Measurements from ENCODE around the gene MITD1. TPM values are rescaled to one million over a fixed set of nuclear protein-coding genes. Genes with fewer than 3 reads are reported as not detected.
"Not testable (repeated sequence)": the region's sequence is repeated elsewhere in the genome, so short reads cannot be mapped to it uniquely, and the experiment has no call there.

Gene MITD1
- polyA plus RNA-seq, 1 experiment, result 27.2 TPM

DNA sequence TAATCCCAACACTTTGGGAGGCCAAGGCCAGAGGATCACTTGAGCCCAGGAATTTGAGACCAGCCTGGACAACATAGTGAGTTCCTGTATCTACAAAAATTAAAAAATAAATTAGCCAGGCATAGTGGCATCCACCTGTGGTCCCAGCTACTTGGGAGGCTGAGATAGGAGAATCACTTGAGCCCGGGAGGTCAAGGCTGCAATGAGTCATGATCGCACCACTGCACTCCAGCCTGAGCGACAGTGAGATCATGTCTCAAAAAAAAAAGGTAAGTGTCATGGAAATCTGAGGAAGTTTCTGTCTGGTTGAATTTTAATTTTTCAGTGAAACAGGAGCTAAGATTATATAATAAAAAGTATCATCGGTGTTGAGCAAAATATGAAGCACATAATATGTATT, 41.9 kb downstream of the MITD1 start:
- Histone ChIP-seq H3K27ac (ENCODE audit: low read depth, low read length) (no peak overlapping the region), H3K9me3 (ENCODE audit: control insufficient read depth, insufficient read depth, low read length) (no peaks in the 10 kb centered on the region; the same call in 1 of the 2 replicates), H3K27me3 (ENCODE audit: control insufficient read depth, insufficient read depth, low read length) (peaks cover 5% of the 10 kb centered on the region), H3K4me3 (ENCODE audit: low read depth, low read length) (no peak overlapping the region)
- TF ChIP-seq, protein P1, sequence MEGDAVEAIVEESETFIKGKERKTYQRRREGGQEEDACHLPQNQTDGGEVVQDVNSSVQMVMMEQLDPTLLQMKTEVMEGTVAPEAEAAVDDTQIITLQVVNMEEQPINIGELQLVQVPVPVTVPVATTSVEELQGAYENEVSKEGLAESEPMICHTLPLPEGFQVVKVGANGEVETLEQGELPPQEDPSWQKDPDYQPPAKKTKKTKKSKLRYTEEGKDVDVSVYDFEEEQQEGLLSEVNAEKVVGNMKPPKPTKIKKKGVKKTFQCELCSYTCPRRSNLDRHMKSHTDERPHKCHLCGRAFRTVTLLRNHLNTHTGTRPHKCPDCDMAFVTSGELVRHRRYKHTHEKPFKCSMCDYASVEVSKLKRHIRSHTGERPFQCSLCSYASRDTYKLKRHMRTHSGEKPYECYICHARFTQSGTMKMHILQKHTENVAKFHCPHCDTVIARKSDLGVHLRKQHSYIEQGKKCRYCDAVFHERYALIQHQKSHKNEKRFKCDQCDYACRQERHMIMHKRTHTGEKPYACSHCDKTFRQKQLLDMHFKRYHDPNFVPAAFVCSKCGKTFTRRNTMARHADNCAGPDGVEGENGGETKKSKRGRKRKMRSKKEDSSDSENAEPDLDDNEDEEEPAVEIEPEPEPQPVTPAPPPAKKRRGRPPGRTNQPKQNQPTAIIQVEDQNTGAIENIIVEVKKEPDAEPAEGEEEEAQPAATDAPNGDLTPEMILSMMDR (IDR thresholded peaks at IDR 0.05; ENCODE audit: low read depth, low read length), result no peak
- DNase-seq (ENCODE audit: low read depth, low spot score), result no peak
- ChIA-PET POLR2A (interaction anchor here (0.6 kb wide), 1 partner anchor 460 kb away, joined by 6 read pairs; no protein-coding TSS in a partner anchor), CTCF (no interaction called here)

DNA sequence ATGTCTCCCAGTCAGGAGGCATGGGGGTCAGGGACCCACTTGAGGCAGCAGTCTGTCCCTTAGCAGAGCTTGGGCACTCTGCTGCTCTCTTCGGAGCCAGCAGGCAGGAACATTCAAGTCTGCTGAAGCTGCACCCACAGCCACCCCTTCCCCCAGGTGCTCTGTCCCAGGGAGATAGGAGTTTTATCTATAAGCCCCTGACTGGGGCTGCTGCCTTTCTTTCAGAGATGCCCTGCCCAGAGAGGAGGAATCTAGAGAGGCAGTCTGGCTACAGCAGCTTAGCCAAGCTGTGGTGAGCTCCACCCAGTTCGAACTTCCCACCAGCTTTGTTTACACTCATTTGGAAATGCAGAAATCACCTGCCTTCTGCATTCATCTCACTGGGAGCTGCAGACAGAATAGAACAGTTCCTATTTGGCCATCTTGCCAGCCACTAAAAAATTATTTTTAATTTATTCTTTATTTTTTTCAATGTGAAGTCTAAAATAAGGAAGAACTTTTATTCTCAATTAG, 45.8 kb downstream of the MITD1 start:
- CTCF ChIA-PET, result interaction anchor here (1.5 kb wide), 1 partner anchor 486 kb away, joined by 3 read pairs; no protein-coding TSS in a partner anchor
- H3K9me3 ChIP-seq (ENCODE audit: control insufficient read depth, insufficient read depth, low read length); H3K4me3 ChIP-seq (ENCODE audit: low read depth, low read length); POLR2A ChIA-PET; H3K27ac ChIP-seq (ENCODE audit: low read depth, low read length); DNase-seq (ENCODE audit: low read depth, low spot score); H3K27me3 ChIP-seq (ENCODE audit: control insufficient read depth, insufficient read depth, low read length): not testable (repeated sequence)

DNA sequence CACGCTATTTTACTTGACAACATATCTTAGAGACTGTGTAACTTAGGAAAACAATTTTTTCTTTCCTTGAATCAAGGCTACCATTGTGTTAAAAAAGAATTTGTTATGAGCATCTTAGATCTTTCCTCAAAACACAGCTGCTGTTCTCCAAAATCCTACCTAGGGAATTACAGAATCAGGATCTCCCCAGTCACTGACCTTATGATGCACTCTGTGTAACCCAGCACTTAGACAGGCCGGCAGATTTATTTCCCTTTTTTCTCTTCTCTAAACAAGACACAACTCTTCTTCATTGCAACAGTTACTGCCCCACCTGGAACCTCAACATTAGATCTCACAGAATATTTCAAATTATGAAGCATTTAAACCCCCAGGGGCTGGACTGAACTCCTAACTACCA, 52.9 kb downstream of the MITD1 start:
- Histone ChIP-seq H3K27me3 (ENCODE audit: control insufficient read depth, insufficient read depth, low read length) (no peaks in the 10 kb centered on the region), H3K4me3 (ENCODE audit: low read depth, low read length) (no peak overlapping the region), H3K9me3 (ENCODE audit: control insufficient read depth, insufficient read depth, low read length) (no peaks in the 10 kb centered on the region), H3K27ac (ENCODE audit: low read depth, low read length) (no peak overlapping the region)
- ChIA-PET CTCF (no interaction called here), POLR2A (no interaction called here)
- no peak for DNase-seq (ENCODE audit: low read depth, low spot score)
- TF ChIP-seq, protein P1 (IDR thresholded peaks at IDR 0.05; ENCODE audit: low read depth, low read length), result no peak

Small RNA genes within 50 kb of the gene (small RNA-seq; reads per million reads assigned to genes)
- gene AC092587.1 (ENCODE audit: insufficient read length, low read depth), result not detected

Other genes with a start within 250 kb of the MITD1 start
- gene CRACDL, start 244.8 kb downstream of the MITD1 start, polyA plus RNA-seq (2011; rRNA removed), result not detected in 2 replicates
- gene C2orf15, start 39.4 kb downstream of the MITD1 start, polyA plus RNA-seq (2011; rRNA removed), result 0.14 TPM in 1 of 2 replicates, not detected in the other
- 1.4 and 1.8 TPM in 2 replicates for gene TSGA10, start 26.1 kb downstream of the MITD1 start, polyA plus RNA-seq (2011; rRNA removed)
- gene LIPT1, start 26.1 kb downstream of the MITD1 start, polyA plus RNA-seq (2011; rRNA removed), result 6.0 and 7.3 TPM in 2 replicates
- gene MRPL30, start 126 bp upstream of the MITD1 start, polyA plus RNA-seq (2011; rRNA removed), result 29.9 and 38.3 TPM in 2 replicates
- not detected in 2 replicates for gene LYG2, start 74.6 kb upstream of the MITD1 start, polyA plus RNA-seq (2011; rRNA removed)
- 0.52 and 0.86 TPM in 2 replicates for gene LYG1, start 120.1 kb upstream of the MITD1 start, polyA plus RNA-seq (2011; rRNA removed)
- gene TXNDC9, start 155.3 kb upstream of the MITD1 start, polyA plus RNA-seq (2011; rRNA removed), result 42.2 and 59.7 TPM in 2 replicates
- 18.7 and 25.2 TPM in 2 replicates for gene EIF5B, start 156.3 kb upstream of the MITD1 start, polyA plus RNA-seq (2011; rRNA removed)